Spinal cord (tissue), 10 donors: ENCODE results near the gene CEP44. TPM values are rescaled to one million over a fixed set of nuclear protein-coding genes. Genes with fewer than 3 reads are reported as not detected.
"Not testable (repeated sequence)": the region's sequence is repeated elsewhere in the genome, so short reads cannot be mapped to it uniquely, and the experiment has no call there.

Experiments
- DNase-seq, 6 donors: peaks; one replicate each; pipeline versions ENCODE4 v3.0.0 to v3.0.0-alpha.2; 2013 to 2015; ENCODE audit warnings: low spot score in 6 of 6, low read depth in 4 of 6
- H3K27ac ChIP-seq: one replicate; pipeline ENCODE4 v1.5.1; 2013; ENCODE audit warnings: low read depth, low read length, control low read depth
- H3K27me3 ChIP-seq: one replicate; pipeline ENCODE4 v1.6.1; 2013; ENCODE audit warnings: low read length; ENCODE audit not compliant: control insufficient read depth, insufficient read depth
- H3K36me3 ChIP-seq: one replicate; pipeline ENCODE4 v1.6.1; 2013; ENCODE audit warnings: low read length; ENCODE audit not compliant: control insufficient read depth, insufficient read depth
- H3K4me1 ChIP-seq: one replicate; pipeline ENCODE4 v1.6.1; 2013; ENCODE audit warnings: low read length; ENCODE audit not compliant: control insufficient read depth, insufficient read depth
- H3K4me3 ChIP-seq: one replicate; pipeline ENCODE4 v1.5.1; 2013; ENCODE audit warnings: low read depth, low read length, control low read depth
- H3K9me3 ChIP-seq: one replicate; pipeline ENCODE4 v1.6.1; 2013; ENCODE audit warnings: low read length; ENCODE audit not compliant: control insufficient read depth, insufficient read depth
- WGBS: methylation state at CpG from one replicate; pipeline ENCODE4 v1.1.5; 2013; ENCODE audit warnings: missing lambda C conversion rate; ENCODE audit not compliant: insufficient coverage; 5-methylcytosine and 5-hydroxymethylcytosine counted together
- polyA plus RNA-seq, 2 donors: library from polyadenylated mRNA; unstranded; fragments of 120-200 nt; gene quantifications; one replicate each; pipeline ENCODE4 v1.2.1, GENCODE V29; 2013; ENCODE audit not compliant: insufficient read length in 2 of 2
- total RNA-seq, 2 donors: library from RNA; depleted of rRNA in 1 of 2; stranded (reverse); fragments of 120-200 nt in 1 of 2; fragments of >200 nt in 1 of 2; gene quantifications; one replicate each; pipeline versions ENCODE4 v1.2.3 to v1.2.4, GENCODE V29; 2013 to 2014
- donor health status: healthy.

The CEP44 gene
- total and polyA plus RNA-seq, 4 donors = 12.6 to 32.9 (median 16.8) TPM

- 70% methylated on average over 3 of the region's 5 CpGs for WGBS
- Histone ChIP-seq H3K27me3 (no peaks in the 10 kb centered on the region), H3K9me3 (no peaks in the 10 kb centered on the region), H3K27ac (no peak overlapping the region), H3K4me3 (no peak overlapping the region), H3K36me3 (no peaks in the 10 kb centered on the region), H3K4me1 (no peaks in the 10 kb centered on the region)
- peak in 2 of 6 donors; percentile 14 to 57 for DNase-seq
Observed at GRCh38 chr4:174255786-174256185, 27.9 kb upstream of the CEP44 start.

- no peak for DNase-seq
- no peaks in the 10 kb centered on the region for H3K36me3 ChIP-seq
- no peaks in the 10 kb centered on the region for H3K4me1 ChIP-seq
- H3K4me3 ChIP-seq = no peak overlapping the region
- WGBS = no CpG with 5 or more reads among the region's 1 CpG
- H3K27me3 ChIP-seq = no peaks in the 10 kb centered on the region
- no peaks in the 10 kb centered on the region for H3K9me3 ChIP-seq
- no peak overlapping the region for H3K27ac ChIP-seq
Observed at GRCh38 chr4:174256277-174256713, 27.4 kb upstream of the CEP44 start.

- Histone ChIP-seq H3K9me3 (no peaks in the 10 kb centered on the region), H3K27ac (no peak overlapping the region), H3K36me3 (no peaks in the 10 kb centered on the region), H3K27me3 (no peaks in the 10 kb centered on the region), H3K4me1 (no peaks in the 10 kb centered on the region), H3K4me3 (no peak overlapping the region)
- no peak for DNase-seq
Observed at GRCh38 chr4:174259580-174259979, 24.1 kb upstream of the CEP44 start.

GRCh38 chr4:174260099-174260498 is 23.6 kb upstream of the CEP44 start:
- no CpG with 5 or more reads among the region's 3 CpGs for WGBS

GRCh38 chr4:174261432-174261831 is 22.3 kb upstream of the CEP44 start:
- H3K4me3 ChIP-seq, H3K4me1 ChIP-seq, DNase-seq, H3K9me3 ChIP-seq, H3K27me3 ChIP-seq, H3K27ac ChIP-seq, H3K36me3 ChIP-seq: not testable (repeated sequence)
- no CpG with 5 or more reads among the region's 1 CpG for WGBS

More at GRCh38 chr4:174260099-174260498, 23.6 kb upstream of the CEP44 start:
- no peaks in the 10 kb centered on the region for H3K36me3 ChIP-seq
- DNase-seq = no peak
- H3K27ac ChIP-seq = no peak overlapping the region
- H3K27me3 ChIP-seq = no peaks in the 10 kb centered on the region
- H3K4me3 ChIP-seq = no peak overlapping the region
- H3K4me1 ChIP-seq = no peaks in the 10 kb centered on the region
- H3K9me3 ChIP-seq = no peaks in the 10 kb centered on the region

GRCh38 chr4:174262624-174263444 is 20.9 kb upstream of the CEP44 start:
- Histone ChIP-seq H3K9me3 (no peaks in the 10 kb centered on the region), H3K27ac (no peak overlapping the region), H3K4me3 (no peak overlapping the region), H3K4me1 (no peaks in the 10 kb centered on the region), H3K36me3 (no peaks in the 10 kb centered on the region), H3K27me3 (no peaks in the 10 kb centered on the region)
- WGBS = 90% methylated on average over 2 of the region's 6 CpGs
- no peak for DNase-seq

- H3K36me3 ChIP-seq = peaks cover under 1% of the 10 kb centered on the region
- H3K27me3 ChIP-seq = no peaks in the 10 kb centered on the region
- WGBS = 100% methylated on average over 1 of the region's 3 CpGs
- no peaks in the 10 kb centered on the region for H3K9me3 ChIP-seq
- peak in 1 of 6 donors; percentile 48 for DNase-seq
- H3K27ac ChIP-seq = no peak overlapping the region
- no peak overlapping the region for H3K4me3 ChIP-seq
- no peaks in the 10 kb centered on the region for H3K4me1 ChIP-seq
Observed at GRCh38 chr4:174263445-174263736, 20.3 kb upstream of the CEP44 start.

- Histone ChIP-seq H3K27ac (no peak overlapping the region), H3K36me3 (peaks cover 4% of the 10 kb centered on the region), H3K4me3 (no peak overlapping the region), H3K9me3 (no peaks in the 10 kb centered on the region), H3K4me1 (no peaks in the 10 kb centered on the region), H3K27me3 (no peaks in the 10 kb centered on the region)
- peak in 3 of 6 donors; percentile 12 to 86 (median 53) for DNase-seq
- 0% methylated on average over 1 of the region's 2 CpGs for WGBS
Observed at GRCh38 chr4:174265916-174266315, 17.8 kb upstream of the CEP44 start.

GRCh38 chr4:174266416-174266815 is 17.3 kb upstream of the CEP44 start:
- Histone ChIP-seq H3K27me3 (no peaks in the 10 kb centered on the region), H3K36me3 (peaks cover 4% of the 10 kb centered on the region), H3K4me3 (no peak overlapping the region), H3K27ac (no peak overlapping the region), H3K4me1 (no peaks in the 10 kb centered on the region), H3K9me3 (no peaks in the 10 kb centered on the region)
- WGBS = no CpG with 5 or more reads among the region's 2 CpGs
- DNase-seq = no peak

- H3K27ac ChIP-seq = no peak overlapping the region
- no peaks in the 10 kb centered on the region for H3K27me3 ChIP-seq
- H3K36me3 ChIP-seq = no peaks in the 10 kb centered on the region
- H3K4me3 ChIP-seq = no peak overlapping the region
- no peaks in the 10 kb centered on the region for H3K9me3 ChIP-seq
- WGBS = 35% methylated on average over 2 of the region's 5 CpGs
- peak in 1 of 6 donors; percentile 81 for DNase-seq
- H3K4me1 ChIP-seq = no peaks in the 10 kb centered on the region
Observed at GRCh38 chr4:174273930-174274329, 9.8 kb upstream of the CEP44 start.
